HG02970 (cell line): ENCODE measurements around the gene CHST3.
"Not testable (repeated sequence)": the region's sequence is repeated elsewhere in the genome, so short reads cannot be mapped to it uniquely, and the experiment has no call there.

Experiments
- ATAC-seq: cut with Tn5 transposase; IDR thresholded peaks from one replicate; pipeline ENCODE4 v1.9.1; 2021; ENCODE audit warnings: mild to moderate bottlenecking, moderate library complexity, moderate number of reproducible peaks; ENCODE audit not compliant: unreplicated experiment, low FRiP score

CHST3 gene

DNA sequence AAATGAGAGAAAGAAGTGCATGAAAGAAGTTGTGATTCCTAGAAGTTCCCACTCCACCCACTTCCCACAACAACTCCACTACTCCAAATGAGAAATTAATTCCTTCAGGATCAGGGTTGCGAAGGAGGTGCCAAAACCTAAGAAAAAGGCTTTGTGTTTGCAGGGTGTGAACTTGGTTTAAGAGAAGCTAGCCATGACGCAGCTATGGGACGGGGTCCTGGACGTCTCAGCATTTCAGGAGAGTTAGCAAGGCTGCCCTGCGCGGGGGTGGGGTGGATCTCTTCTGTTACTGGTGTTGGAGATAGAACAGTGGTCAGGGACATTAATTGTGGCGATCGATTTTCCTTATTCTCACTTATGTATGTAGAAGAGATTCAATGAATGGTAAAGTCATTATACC, 61.2 kb downstream of the CHST3 start:
- ATAC-seq: no peak

DNA sequence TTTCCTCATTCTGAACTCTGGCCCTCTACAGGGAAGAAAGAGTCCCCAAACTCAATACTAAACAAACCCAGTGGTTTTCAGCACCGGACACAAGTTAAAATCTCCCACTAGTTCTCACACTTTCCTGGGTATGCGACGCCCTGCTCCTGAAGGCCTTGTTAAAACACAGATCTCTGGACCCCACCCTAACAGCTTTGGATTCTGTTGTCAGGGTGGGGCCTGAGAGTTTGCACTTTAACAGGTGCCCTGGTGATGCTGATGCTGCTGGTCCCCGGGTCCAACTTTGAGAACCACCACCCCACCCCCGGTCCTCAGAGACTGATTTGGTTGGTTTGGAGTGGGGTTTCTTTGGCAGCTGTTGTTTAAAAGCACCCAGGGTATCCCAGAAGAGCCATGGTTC, 61.6 kb downstream of the CHST3 start:
- ATAC-seq: no peak

DNA sequence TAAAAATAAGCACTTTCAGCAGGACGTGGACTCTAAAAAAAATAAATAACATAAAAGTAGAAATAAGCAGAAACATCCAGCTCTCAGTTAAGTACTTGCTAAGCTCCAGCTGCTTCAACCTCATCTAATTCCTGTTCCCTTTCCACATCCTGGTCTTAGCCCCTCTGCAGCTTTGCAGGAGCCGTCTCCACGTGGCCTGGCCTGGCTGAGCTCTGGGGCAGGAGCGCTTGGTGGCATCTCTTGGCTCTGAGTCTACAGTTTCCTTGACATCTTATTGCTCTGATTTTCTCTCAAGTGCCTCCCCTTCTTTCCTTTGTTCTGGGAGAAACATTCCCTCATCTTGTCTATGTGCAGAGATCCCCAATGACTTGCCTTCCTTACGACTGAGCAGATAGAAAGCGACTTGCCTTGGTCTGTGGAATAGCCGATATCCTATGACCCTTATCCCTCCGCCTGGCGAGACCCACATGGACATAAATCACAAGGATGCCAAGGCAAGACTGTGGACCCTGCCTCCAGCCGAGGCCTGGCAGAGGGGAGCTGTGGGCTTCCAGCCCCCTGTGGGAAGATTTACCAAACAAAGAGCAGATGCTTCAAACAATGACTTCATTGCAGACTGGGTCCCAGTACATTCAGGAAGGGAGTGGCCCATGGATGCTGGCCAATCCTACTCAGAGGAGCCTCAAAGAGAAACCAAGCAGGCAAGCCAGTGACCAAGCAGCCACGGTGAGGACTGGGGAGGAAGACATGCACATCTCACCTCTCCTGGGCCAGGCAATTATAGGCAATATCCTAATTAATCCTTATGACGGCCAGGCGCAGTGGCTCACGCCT, 62.3 kb downstream of the CHST3 start:
- ATAC-seq: no peak

DNA sequence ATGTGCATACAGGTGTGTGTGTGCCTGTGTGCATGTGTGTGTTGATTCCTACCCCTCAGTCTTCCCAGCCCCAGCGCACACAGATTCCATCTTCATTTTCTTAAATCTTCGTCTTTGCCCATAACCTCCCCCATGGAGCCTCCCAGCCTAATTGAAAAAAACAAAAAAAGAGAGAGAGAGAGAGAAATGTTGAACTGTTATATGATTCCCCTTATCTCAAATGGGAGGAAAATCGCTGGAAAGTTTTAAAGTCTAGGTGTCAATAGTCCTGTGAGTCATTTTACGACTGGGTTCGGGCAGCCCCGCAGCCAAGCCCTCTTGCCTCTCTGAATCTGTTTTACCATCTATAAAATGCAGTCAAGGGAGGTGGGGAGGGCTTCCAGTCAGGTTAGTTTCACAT, 63.3 kb downstream of the CHST3 start:
- ATAC-seq: no peak

GRCh38 chr10:72029414-72029813, 65.2 kb downstream of the CHST3 start:
- no peak for ATAC-seq

- no peak for ATAC-seq
Observed at GRCh38 chr10:72030762-72031543, 66.8 kb downstream of the CHST3 start.

DNA sequence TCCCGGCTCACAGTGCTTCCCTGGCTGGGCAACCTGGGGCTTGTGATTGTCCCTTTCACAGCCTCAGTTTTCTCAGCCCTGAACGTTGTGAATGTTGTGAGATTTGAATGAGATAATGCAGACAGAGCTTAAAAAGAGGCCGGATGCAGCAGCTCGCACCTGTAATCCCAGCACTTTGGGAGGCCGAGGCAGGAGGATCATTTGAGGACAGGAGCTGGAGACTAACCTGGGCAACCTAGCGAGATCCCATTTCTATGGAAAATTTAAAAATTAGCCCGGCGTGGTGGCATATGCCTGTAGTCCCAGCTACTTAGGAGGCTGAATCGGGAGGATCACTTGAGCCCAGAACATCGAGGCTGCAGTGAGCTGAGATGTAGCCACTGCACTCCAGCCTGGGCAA, 67.5 kb downstream of the CHST3 start:
- ATAC-seq: no peak

- not testable (repeated sequence) for ATAC-seq
Observed at GRCh38 chr10:72032409-72033162, 68.4 kb downstream of the CHST3 start.

DNA sequence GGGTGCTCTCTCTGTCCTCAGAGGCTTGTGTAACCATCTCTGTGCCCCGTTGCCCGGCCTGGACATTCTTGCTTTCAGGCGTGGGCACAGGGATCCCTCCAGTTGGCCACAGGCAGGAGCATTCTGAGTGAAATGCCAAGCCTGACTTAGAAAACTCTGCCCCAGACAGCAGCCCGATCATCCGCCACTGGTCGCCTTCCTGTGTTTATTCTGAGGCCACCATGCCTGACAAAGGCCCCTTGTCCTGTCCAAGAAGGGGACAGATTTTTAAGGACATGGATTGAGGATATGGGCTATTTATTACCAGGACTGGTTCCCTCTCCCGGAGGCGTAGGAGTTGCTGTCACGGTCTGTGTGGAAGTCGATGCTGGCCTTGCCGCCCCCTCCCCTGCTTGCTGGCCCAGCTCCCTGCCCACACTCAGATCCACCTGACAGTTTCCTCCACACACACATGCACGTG, 69.9 kb downstream of the CHST3 start:
- no peak for ATAC-seq

DNA sequence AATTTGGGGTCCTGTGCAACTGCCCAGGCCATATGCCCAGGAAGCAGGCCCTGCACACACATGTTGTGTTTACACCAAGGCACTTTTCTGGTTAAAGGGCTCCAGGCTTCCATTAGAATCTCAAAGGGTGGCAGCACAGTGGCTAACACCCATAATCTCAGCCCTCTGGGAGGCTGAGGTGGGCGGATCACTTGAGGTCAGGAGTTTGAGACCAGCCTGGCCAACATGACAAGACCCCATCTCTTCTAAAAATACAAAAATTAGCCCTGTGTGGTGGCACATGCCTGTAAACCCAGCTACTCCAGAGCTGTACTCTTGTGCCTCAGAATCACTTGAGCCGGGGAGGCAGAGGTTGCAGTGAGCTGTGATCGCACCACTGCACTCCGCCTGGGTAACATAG, 70.6 kb downstream of the CHST3 start:
- ATAC-seq: no peak

DNA sequence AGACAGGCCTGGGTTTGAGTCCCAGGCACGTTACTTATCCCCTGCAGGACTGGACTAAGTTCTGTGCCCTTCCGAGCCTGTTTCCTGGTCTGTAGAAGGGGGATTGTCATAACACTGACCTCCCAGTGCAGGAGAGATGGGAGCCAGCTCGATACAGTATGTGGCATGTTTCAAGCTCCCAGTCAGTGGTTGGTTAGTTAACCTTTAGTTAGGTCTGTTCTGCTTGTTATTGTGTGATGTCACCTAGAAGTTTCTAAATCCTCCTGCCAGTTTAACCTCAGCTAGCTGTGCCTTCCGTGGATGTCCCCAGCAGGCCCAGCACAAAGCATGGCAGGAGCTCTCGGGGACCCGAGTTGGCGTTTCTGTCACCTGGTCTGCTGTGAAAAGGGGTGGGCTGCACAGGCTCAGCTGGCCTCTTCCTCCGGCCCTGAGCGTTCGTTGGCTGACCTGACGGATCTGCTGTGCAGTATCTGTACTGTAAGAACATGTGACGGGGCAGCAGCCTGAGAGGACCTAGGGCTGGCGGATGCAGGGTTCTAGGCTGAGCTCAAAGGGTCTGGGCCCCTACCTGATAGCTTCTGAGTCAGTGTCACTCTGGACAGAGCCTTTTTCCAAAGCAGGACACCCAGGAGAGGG, 71.2 kb downstream of the CHST3 start:
- ATAC-seq: no peak

DNA sequence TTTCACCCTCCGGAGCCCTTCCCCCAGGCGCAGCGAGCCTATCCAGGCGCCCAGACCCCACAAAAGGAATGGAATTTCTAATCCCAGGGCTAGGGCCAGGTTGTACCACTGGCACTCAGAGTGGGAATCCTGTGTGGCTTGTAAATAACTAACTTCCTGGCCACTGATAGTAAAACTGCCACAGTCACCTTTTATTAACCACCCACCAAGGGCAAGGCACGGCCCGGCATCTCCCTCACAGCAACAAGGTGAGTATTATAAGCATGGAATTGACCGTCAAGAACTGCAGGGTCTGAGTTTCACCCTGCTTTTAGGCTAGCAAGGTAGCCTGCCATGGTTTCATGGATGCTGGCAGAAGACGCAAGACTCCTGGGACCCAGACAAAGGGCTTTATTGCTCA, 73.1 kb downstream of the CHST3 start:
- ATAC-seq: no peak

GRCh38 chr10:72037811-72038210, 73.6 kb downstream of the CHST3 start:
- ATAC-seq: no peak

DNA sequence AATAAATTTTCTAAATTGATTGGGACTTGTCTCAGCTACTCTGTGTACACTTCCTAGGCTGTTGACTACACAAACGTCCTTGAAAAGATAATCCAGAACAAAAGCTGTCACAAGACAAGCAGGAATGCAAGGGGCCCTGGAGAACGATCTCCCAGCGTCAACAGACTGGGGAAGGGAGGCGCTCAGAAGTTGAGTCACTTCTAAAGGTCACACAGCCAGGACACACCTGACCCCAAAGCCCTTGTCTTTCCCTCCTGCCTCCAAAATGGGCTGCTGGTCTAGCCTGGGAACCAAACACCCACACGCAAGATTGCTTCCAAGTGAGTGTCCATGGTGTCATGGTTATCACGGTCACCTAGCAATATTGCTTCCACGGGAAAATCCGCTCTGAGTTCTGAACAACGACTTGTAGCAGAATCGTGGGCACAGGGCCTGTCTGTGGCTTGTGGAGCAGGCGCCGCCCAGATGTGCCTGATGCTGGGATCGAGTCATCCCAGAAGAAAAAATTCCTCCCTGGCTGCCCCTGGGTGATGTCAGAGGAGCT, 74.3 kb downstream of the CHST3 start:
- ATAC-seq: no peak

GRCh38 chr10:72039377-72039776, 75.2 kb downstream of the CHST3 start:
- no peak for ATAC-seq

GRCh38 chr10:72041491-72041890, 77.3 kb downstream of the CHST3 start:
- no peak for ATAC-seq

- ATAC-seq: no peak
Observed at GRCh38 chr10:72043016-72043834, 79.0 kb downstream of the CHST3 start.

DNA sequence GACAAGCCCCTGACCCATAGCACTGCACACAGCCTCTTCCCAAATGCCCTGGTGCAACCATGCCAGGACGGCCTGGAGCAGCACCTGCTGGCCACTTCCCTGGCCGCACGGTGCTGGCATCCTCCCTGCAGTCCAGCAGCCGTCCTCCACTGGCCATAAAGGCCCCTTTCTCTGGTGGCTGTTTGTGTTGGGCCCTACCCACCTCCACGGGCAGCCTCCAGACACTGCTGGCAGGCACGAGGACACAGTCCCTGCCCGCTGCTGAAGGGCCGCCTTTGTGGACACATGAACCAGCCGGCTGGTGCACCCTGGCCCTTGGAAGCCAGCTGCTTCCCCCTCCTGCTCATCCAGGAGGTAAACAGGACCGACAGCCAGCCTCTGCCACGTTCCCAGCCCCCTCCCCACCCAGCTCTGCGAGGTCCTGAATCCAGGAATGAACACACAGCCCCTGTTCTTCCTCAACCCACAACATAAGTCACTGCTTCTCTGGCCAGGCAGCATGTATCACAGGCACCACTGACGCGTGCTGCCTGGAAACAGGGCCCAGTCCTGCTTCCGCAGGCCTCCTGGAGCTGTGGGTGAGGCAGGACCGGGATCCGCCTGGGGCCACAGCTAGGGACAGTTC, 80.3 kb downstream of the CHST3 start:
- no peak for ATAC-seq

- ATAC-seq: no peak
Observed at GRCh38 chr10:72045586-72045985, 81.4 kb downstream of the CHST3 start.
